ENCODE results near the gene HIP1. TPM values are rescaled to one million over a fixed set of nuclear protein-coding genes. Genes with fewer than 3 reads are reported as not detected.
A peak's percentile ranks its signal among the peaks of the same experiment; 100 is the strongest.
"Not testable (repeated sequence)": the region's sequence is repeated elsewhere in the genome, so short reads cannot be mapped to it uniquely, and the experiment has no call there.

HIP1 gene
- total and polyA plus RNA-seq, 3 experiments from 2014 or later, result 6.1 to 7.4 (median 6.7) TPM

DNA sequence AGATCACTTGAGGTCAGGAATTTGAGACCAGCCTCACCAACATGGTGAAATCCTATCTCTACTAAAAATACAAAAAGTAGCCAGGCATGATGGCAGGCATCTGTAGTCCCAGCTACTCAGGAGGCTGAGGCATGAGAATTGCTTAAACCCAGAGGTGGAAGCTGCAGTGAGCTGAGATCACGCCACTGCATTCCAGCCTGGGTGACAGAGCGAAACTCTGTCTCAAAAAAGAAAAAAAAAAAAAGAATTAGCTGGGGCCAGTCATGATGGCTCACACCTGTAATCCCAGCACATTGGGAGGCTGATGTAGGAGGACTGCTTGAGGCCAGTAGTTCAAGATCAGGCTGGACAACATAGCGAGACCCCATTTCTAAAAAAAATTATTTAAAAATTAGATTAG, 21.0 kb downstream of the HIP1 start:
- H3K4me3 ChIP-seq (ENCODE audit: low read length); H3K27ac ChIP-seq (ENCODE audit: low read depth, low read length); DNase-seq; CTCF ChIA-PET; H3K4me1 Mint-ChIP-seq; H3K4me3 Mint-ChIP-seq; POLR2A ChIA-PET; H3K36me3 Mint-ChIP-seq; H3K9me3 ChIP-seq (ENCODE audit: low read length); H3K27me3 ChIP-seq (ENCODE audit: insufficient read depth, low read length, poor library complexity, severe bottlenecking); H3K4me1 ChIP-seq (ENCODE audit: insufficient read depth, low read length); H3K27me3 Mint-ChIP-seq; H3K36me3 ChIP-seq (ENCODE audit: insufficient read depth, low read length); H3K9me3 Mint-ChIP-seq: not testable (repeated sequence)
- H3K27ac Mint-ChIP-seq, result peak overlapping the region in 1 of 8 donors; percentile 26

GRCh38 chr7:75716992-75717626, 21.6 kb downstream of the HIP1 start:
- Mint-ChIP-seq H3K27ac (no peak overlapping the region), H3K36me3 (peaks cover 0 to 9% (median 1%) of the 10 kb centered on the region in 3 donors), H3K4me3 (no peak overlapping the region), H3K4me1 (peaks cover 8 to 13% (median 9%) of the 10 kb centered on the region in 3 donors), H3K27me3 (no peaks in the 10 kb centered on the region), H3K9me3 (no peaks in the 10 kb centered on the region)
- H3K27ac ChIP-seq (ENCODE audit: low read depth, low read length), result no peak overlapping the region
- no peak overlapping the region for H3K4me3 ChIP-seq (ENCODE audit: low read length)
- CTCF ChIA-PET, result no interaction called here
- POLR2A ChIA-PET, result no interaction called here
- DNase-seq, result no peak
- H3K9me3 ChIP-seq (ENCODE audit: low read length), result no peaks in the 10 kb centered on the region
- H3K27me3 ChIP-seq (ENCODE audit: insufficient read depth, low read length, poor library complexity, severe bottlenecking), result no peaks in the 10 kb centered on the region
- H3K4me1 ChIP-seq (ENCODE audit: insufficient read depth, low read length), result no peaks in the 10 kb centered on the region
- H3K36me3 ChIP-seq (ENCODE audit: insufficient read depth, low read length), result no peaks in the 10 kb centered on the region

GRCh38 chr7:75715864-75716263, 22.9 kb downstream of the HIP1 start:
- no peaks in the 10 kb centered on the region for H3K4me1 ChIP-seq (ENCODE audit: insufficient read depth, low read length)
- peaks cover 3 to 6% (median 4%) of the 10 kb centered on the region in 5 donors for H3K9me3 Mint-ChIP-seq
- H3K4me3 ChIP-seq (ENCODE audit: low read length), result no peak overlapping the region
- no peak overlapping the region for H3K4me3 Mint-ChIP-seq
- ChIA-PET POLR2A (interaction anchor here (0.6 kb wide), 1 partner anchor 28 kb away, joined by 3 read pairs; no protein-coding TSS in a partner anchor), CTCF (no interaction called here)
- peaks cover 0 to 12% (median 10%) of the 10 kb centered on the region in 3 donors for H3K36me3 Mint-ChIP-seq
- no peaks in the 10 kb centered on the region for H3K9me3 ChIP-seq (ENCODE audit: low read length)
- no peak for DNase-seq
- H3K4me1 Mint-ChIP-seq, result peaks cover 16 to 24% (median 19%) of the 10 kb centered on the region in 3 donors
- no peak overlapping the region for H3K27ac Mint-ChIP-seq
- H3K27me3 ChIP-seq (ENCODE audit: insufficient read depth, low read length, poor library complexity, severe bottlenecking), result no peaks in the 10 kb centered on the region
- no peaks in the 10 kb centered on the region for H3K27me3 Mint-ChIP-seq
- H3K27ac ChIP-seq (ENCODE audit: low read depth, low read length), result no peak overlapping the region
- no peaks in the 10 kb centered on the region for H3K36me3 ChIP-seq (ENCODE audit: insufficient read depth, low read length)

GRCh38 chr7:75712517-75713361, 26.0 kb downstream of the HIP1 start:
- Mint-ChIP-seq H3K4me1 (peaks cover 16 to 24% (median 19%) of the 10 kb centered on the region in 3 donors), H3K27ac (peak overlapping the region in 3 of 8 donors; percentile 17 to 45 (median 17)), H3K4me3 (peak overlapping the region in 1 of 7 donors; percentile 20), H3K27me3 (no peaks in the 10 kb centered on the region), H3K9me3 (peaks cover 7 to 26% (median 19%) of the 10 kb centered on the region in 5 donors), H3K36me3 (peaks cover 0 to 32% (median 15%) of the 10 kb centered on the region in 3 donors)
- CTCF ChIA-PET, result interaction anchor here (1.4 kb wide), 1 partner anchor 50 kb away, joined by 3 read pairs; no protein-coding TSS in a partner anchor
- no peaks in the 10 kb centered on the region for H3K36me3 ChIP-seq (ENCODE audit: insufficient read depth, low read length)
- H3K4me1 ChIP-seq (ENCODE audit: insufficient read depth, low read length), result no peaks in the 10 kb centered on the region
- POLR2A ChIA-PET, result no interaction called here
- no peak overlapping the region for H3K4me3 ChIP-seq (ENCODE audit: low read length)
- no peak for DNase-seq
- H3K9me3 ChIP-seq (ENCODE audit: low read length), result no peaks in the 10 kb centered on the region
- H3K27ac ChIP-seq (ENCODE audit: low read depth, low read length), result no peak overlapping the region
- no peaks in the 10 kb centered on the region for H3K27me3 ChIP-seq (ENCODE audit: insufficient read depth, low read length, poor library complexity, severe bottlenecking)

DNA sequence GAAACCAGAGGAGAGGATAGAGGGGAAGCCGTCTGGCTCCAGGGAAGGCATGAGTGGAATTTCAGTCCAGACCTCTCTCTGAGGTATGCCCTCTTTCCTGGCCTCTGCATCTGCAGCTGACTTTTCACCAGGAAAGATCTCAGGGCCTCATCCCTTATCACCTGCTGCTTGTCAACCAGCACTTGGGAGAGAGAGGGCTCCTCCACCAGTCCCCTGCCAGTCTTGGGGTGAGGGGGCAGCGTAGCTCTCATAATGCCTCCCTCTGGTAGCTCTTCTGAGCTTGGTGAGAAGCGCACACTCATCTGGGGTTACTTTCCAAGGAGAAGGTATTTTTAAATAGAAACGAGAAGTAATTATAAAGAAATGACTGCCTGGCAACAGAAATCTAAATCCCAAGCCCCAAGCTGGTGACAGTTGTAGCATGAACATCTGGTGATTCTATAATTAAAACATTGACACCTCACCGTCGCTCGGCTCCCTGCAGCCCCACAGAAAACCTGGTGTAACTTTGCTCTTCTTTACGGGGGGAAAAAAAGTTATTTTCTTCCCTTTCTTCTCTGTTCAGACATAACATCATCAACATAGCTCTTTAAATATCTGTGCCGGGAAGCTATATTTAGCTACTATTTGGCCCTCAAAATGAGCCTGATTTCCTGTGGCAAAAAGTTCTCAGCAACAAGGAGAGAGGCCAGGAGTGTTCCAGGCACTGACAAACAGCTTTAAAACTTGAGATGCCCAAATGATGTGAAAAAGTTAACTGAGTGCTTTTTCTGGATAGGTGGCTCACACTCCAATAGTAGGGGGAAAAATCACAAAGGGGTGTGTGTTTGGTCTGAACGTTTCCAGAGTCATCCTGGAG, 26.9 kb downstream of the HIP1 start:
- no peak overlapping the region for H3K27ac ChIP-seq (ENCODE audit: low read depth, low read length)
- H3K36me3 Mint-ChIP-seq, result peaks cover 0 to 32% (median 10%) of the 10 kb centered on the region in 3 donors
- no peaks in the 10 kb centered on the region for H3K36me3 ChIP-seq (ENCODE audit: insufficient read depth, low read length)
- H3K9me3 Mint-ChIP-seq, result peaks cover 7 to 26% (median 19%) of the 10 kb centered on the region in 5 donors
- CTCF ChIA-PET, result interaction anchor here (1.4 kb wide), 1 partner anchor 51 kb away, joined by 3 read pairs; no protein-coding TSS in a partner anchor
- H3K27me3 ChIP-seq (ENCODE audit: insufficient read depth, low read length, poor library complexity, severe bottlenecking), result no peaks in the 10 kb centered on the region
- no peak overlapping the region for H3K4me3 Mint-ChIP-seq
- no peak overlapping the region for H3K4me3 ChIP-seq (ENCODE audit: low read length)
- DNase-seq, result no peak
- POLR2A ChIA-PET, result no interaction called here
- no peaks in the 10 kb centered on the region for H3K4me1 ChIP-seq (ENCODE audit: insufficient read depth, low read length)
- no peaks in the 10 kb centered on the region for H3K27me3 Mint-ChIP-seq
- no peaks in the 10 kb centered on the region for H3K9me3 ChIP-seq (ENCODE audit: low read length)
- peak overlapping the region in 3 of 8 donors; percentile 14 to 65 (median 45) for H3K27ac Mint-ChIP-seq
- H3K4me1 Mint-ChIP-seq, result peaks cover 16 to 24% (median 19%) of the 10 kb centered on the region in 3 donors

GRCh38 chr7:75711076-75711475, 27.7 kb downstream of the HIP1 start:
- Histone ChIP-seq H3K27ac (ENCODE audit: low read depth, low read length) (no peak overlapping the region), H3K9me3 (ENCODE audit: low read length) (no peaks in the 10 kb centered on the region), H3K27me3 (ENCODE audit: insufficient read depth, low read length, poor library complexity, severe bottlenecking) (no peaks in the 10 kb centered on the region), H3K36me3 (ENCODE audit: insufficient read depth, low read length) (no peaks in the 10 kb centered on the region), H3K4me3 (ENCODE audit: low read length) (no peak overlapping the region), H3K4me1 (ENCODE audit: insufficient read depth, low read length) (no peaks in the 10 kb centered on the region)
- Mint-ChIP-seq H3K4me1 (peaks cover 16 to 24% (median 19%) of the 10 kb centered on the region in 3 donors), H3K36me3 (peaks cover 0 to 32% (median 9%) of the 10 kb centered on the region in 3 donors), H3K27ac (no peak overlapping the region), H3K27me3 (no peaks in the 10 kb centered on the region), H3K4me3 (no peak overlapping the region), H3K9me3 (peaks cover 7 to 26% (median 19%) of the 10 kb centered on the region in 5 donors)
- no peak for DNase-seq
- ChIA-PET POLR2A (no interaction called here), CTCF (interaction anchor here (1.4 kb wide), 1 partner anchor 51 kb away, joined by 3 read pairs; no protein-coding TSS in a partner anchor)

DNA sequence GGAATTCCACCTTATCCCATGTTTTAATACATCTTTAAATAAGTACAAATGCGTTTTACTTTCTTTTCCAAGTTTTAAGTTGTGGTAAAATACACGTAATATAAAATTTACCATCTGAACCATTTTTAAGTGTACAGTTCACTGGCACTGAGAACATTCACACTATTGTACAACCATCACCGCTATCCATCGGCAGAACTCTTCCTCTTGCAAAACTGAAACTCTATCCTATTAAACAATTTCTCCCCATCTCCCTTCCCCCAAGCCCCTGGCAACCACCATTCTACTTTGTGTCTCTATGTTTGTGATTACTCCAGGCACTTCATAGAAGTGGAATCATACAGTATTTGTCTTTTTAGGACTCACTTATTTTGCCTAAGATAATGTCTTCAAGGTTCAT, 33.8 kb downstream of the HIP1 start:
- Mint-ChIP-seq H3K27me3 (no peaks in the 10 kb centered on the region), H3K9me3 (peaks cover 0 to 13% (median 9%) of the 10 kb centered on the region in 5 donors), H3K4me3 (no peak overlapping the region), H3K36me3 (peaks cover 0 to 13% (median 1%) of the 10 kb centered on the region in 3 donors), H3K4me1 (peaks cover 0 to 1% (median 0%) of the 10 kb centered on the region in 3 donors), H3K27ac (no peak overlapping the region)
- Histone ChIP-seq H3K27ac (ENCODE audit: low read depth, low read length) (no peak overlapping the region), H3K9me3 (ENCODE audit: low read length) (no peaks in the 10 kb centered on the region), H3K27me3 (ENCODE audit: insufficient read depth, low read length, poor library complexity, severe bottlenecking) (no peaks in the 10 kb centered on the region), H3K4me3 (ENCODE audit: low read length) (no peak overlapping the region), H3K36me3 (ENCODE audit: insufficient read depth, low read length) (no peaks in the 10 kb centered on the region), H3K4me1 (ENCODE audit: insufficient read depth, low read length) (no peaks in the 10 kb centered on the region)
- ChIA-PET CTCF (no interaction called here), POLR2A (interaction anchor here (0.7 kb wide), 1 partner anchor 93 kb away, joined by 7 read pairs; no protein-coding TSS in a partner anchor)
- no peak for DNase-seq

Data from CD8-positive, alpha-beta memory T cell (primary cell).